Measurements from ENCODE around the gene NOB1. TPM values are rescaled to one million over a fixed set of nuclear protein-coding genes. Genes with fewer than 3 reads are reported as not detected.

NOB1 gene
- total and polyA plus RNA-seq, 2 experiments from 2014 or later = 24.8 to 44.5 TPM

DNA sequence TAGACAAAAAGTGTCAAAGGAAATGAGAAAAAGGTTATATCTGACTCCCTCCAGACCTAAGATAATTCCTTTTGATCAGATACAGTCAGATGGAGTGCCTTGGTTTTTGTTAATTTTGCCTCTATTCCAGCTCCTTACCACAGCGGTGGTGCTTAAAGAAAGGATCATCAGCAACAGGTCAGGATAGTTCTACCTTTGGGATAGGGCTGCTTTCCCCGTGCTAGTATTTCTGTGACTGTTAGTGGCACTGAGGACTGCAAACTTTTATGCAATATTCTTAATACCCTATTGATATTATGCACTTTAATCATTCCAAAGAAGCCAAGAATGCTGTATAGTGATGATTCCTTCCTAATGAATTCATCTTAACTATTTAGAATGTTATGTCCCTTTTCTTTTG, 52.9 kb downstream of the NOB1 start:
- DNase-seq = no peak
- Histone ChIP-seq H3K27me3 (replicated peaks; ENCODE audit: insufficient read depth) (no peaks in the 10 kb centered on the region), H3K36me3 (ENCODE audit: low read depth) (peaks cover 39% of the 10 kb centered on the region), H3F3A (ENCODE audit: insufficient read depth) (peaks cover 57% of the 10 kb centered on the region), H4K20me1 (ENCODE audit: insufficient read depth) (0 out of 2 replicates have a peak, but pooled peaks cover 4% of the 10 kb centered on the region), H3K4me2 (ENCODE audit: unreplicated experiment) (no peak overlapping the region), H3K4me3 (no peak overlapping the region), H3K9ac (no peak overlapping the region), H2AFZ (no peak overlapping the region), H3K27ac (no peak overlapping the region), H3K9me2 (ENCODE audit: insufficient read depth) (no peaks in the 10 kb centered on the region), H3K9me3 (ENCODE audit: low read depth) (no peaks in the 10 kb centered on the region), H3K79me2 (ENCODE audit: insufficient read depth) (peaks cover 79% of the 10 kb centered on the region), H3K4me1 (ENCODE audit: insufficient read depth) (peaks cover 32% of the 10 kb centered on the region)
- TF ChIP-seq EZH2 (IDR thresholded peaks at IDR 0.05; ENCODE audit: insufficient read depth, poor library complexity, severe bottlenecking) (no peak), EZH2phosphoT487 (IDR thresholded peaks at IDR 0.05; ENCODE audit: insufficient read depth, low read depth) (no peak)
- in situ Hi-C loops (cut with MboI) = no loop called here
- 49 to 58% methylated on average over 2 of the region's 2 CpGs for WGBS, 2 experiments (ENCODE audit: low coverage in 1 of 2, low lambda C conversion rate in 2 of 2, missing lambda C conversion rate in 2 of 2)

DNA sequence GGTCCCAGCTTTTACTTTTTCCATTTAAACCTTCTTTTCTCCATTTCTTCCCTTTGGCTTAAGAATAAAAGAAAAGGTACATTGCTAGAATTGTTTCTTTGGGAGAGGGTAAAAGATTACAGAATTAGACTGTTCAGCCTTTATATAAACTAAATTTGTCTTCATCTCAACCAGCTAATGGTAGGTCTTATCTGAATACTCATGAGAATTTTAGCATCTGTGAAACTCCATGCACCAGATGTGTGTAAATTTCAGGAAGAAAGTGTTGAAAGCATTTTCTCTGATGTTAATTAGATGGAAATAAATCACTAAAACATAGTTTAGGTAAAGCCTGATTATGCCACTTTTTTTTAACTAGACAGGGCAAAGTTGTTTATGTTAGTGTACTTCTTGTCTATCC, 53.3 kb downstream of the NOB1 start:
- Histone ChIP-seq H3K27me3 (replicated peaks; ENCODE audit: insufficient read depth) (no peaks in the 10 kb centered on the region), H3K4me1 (ENCODE audit: insufficient read depth) (peaks cover 28% of the 10 kb centered on the region), H3K9ac (no peak overlapping the region), H3K27ac (no peak overlapping the region), H4K20me1 (ENCODE audit: insufficient read depth) (0 out of 2 replicates have a peak, but pooled peaks cover 4% of the 10 kb centered on the region), H3K4me3 (no peak overlapping the region), H3K4me2 (ENCODE audit: unreplicated experiment) (no peak overlapping the region), H3K79me2 (ENCODE audit: insufficient read depth) (peaks cover 82% of the 10 kb centered on the region), H3F3A (ENCODE audit: insufficient read depth) (peaks cover 54% of the 10 kb centered on the region), H3K9me2 (ENCODE audit: insufficient read depth) (no peaks in the 10 kb centered on the region), H3K9me3 (ENCODE audit: low read depth) (no peaks in the 10 kb centered on the region), H3K36me3 (ENCODE audit: low read depth) (peaks cover 44% of the 10 kb centered on the region), H2AFZ (no peak overlapping the region)
- in situ Hi-C loops (cut with MboI) = no loop called here
- TF ChIP-seq EZH2phosphoT487 (IDR thresholded peaks at IDR 0.05; ENCODE audit: insufficient read depth, low read depth) = no peak
- no peak for TF ChIP-seq EZH2 (IDR thresholded peaks at IDR 0.05; ENCODE audit: insufficient read depth, poor library complexity, severe bottlenecking)
- no peak for DNase-seq

DNA sequence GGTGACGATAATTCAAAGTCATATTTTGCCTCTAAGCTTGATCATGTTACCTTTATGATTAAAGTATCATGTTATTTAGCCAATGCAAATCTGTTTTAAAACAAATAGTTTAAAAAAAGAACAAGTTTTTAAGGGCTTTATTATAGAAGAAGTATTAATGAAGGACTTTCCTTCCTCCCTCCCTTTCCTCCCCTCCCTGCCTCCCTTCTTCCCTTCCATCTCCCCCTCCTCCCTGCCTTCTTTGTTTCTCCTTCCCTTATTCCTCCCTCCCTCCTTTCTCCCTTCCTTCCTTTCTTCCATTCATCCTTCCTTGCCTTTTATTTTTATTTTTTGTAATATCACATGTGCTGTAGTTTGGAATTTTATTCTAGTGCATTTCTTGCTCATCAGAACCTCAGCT, 54.8 kb downstream of the NOB1 start:
- Histone ChIP-seq H3K36me3 (ENCODE audit: low read depth) (peaks cover 57% of the 10 kb centered on the region), H4K20me1 (ENCODE audit: insufficient read depth) (0 out of 2 replicates have a peak, but pooled peaks cover 4% of the 10 kb centered on the region), H3K79me2 (ENCODE audit: insufficient read depth) (peaks cover 92% of the 10 kb centered on the region), H3K9me3 (ENCODE audit: low read depth) (no peaks in the 10 kb centered on the region), H3F3A (ENCODE audit: insufficient read depth) (peaks cover 64% of the 10 kb centered on the region), H3K9ac (no peak overlapping the region), H3K4me3 (no peak overlapping the region), H3K4me2 (ENCODE audit: unreplicated experiment) (no peak overlapping the region), H3K27ac (no peak overlapping the region), H3K4me1 (ENCODE audit: insufficient read depth) (peaks cover 22% of the 10 kb centered on the region), H3K27me3 (replicated peaks; ENCODE audit: insufficient read depth) (no peaks in the 10 kb centered on the region), H2AFZ (no peak overlapping the region), H3K9me2 (ENCODE audit: insufficient read depth) (no peaks in the 10 kb centered on the region)
- TF ChIP-seq EZH2phosphoT487 (IDR thresholded peaks at IDR 0.05; ENCODE audit: insufficient read depth, low read depth) (no peak), EZH2 (IDR thresholded peaks at IDR 0.05; ENCODE audit: insufficient read depth, poor library complexity, severe bottlenecking) (no peak)
- in situ Hi-C loops (cut with MboI) = no loop called here
- DNase-seq = no peak
- WGBS, 2 experiments (ENCODE audit: low coverage in 1 of 2, low lambda C conversion rate in 2 of 2, missing lambda C conversion rate in 2 of 2) = 97 to 100% methylated on average over 1 of the region's 1 CpG

DNA sequence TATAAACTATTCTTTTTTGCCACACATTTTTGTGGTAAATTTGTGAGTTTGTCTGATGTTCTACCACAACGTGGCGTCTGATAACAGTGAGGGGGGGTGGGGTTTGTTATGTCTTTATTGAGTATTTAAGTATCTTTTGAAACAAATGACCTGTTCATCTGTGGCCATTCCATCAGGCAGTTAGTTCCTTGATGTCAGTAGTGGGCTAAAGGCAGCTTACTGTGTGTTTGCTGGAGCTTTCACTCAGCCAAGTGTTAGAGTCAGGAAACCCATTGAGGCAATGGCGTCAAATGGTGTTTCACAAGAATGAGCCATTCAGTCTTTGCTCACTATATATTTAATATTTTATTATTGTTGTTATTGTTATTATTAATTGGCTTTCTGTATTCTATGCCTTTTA, 56.3 kb downstream of the NOB1 start:
- H3K9me2 ChIP-seq (ENCODE audit: insufficient read depth) = no peaks in the 10 kb centered on the region
- no peak overlapping the region for H3K27ac ChIP-seq
- no peaks in the 10 kb centered on the region for H3K9me3 ChIP-seq (ENCODE audit: low read depth)
- H3K27me3 ChIP-seq (replicated peaks; ENCODE audit: insufficient read depth) = no peaks in the 10 kb centered on the region
- in situ Hi-C loops (cut with MboI) = no loop called here
- peaks cover 95% of the 10 kb centered on the region for H3K79me2 ChIP-seq (ENCODE audit: insufficient read depth)
- H4K20me1 ChIP-seq (ENCODE audit: insufficient read depth) = 0 out of 2 replicates have a peak, but pooled peaks cover 4% of the 10 kb centered on the region
- no peak overlapping the region for H3K9ac ChIP-seq
- peaks cover 64% of the 10 kb centered on the region for H3F3A ChIP-seq (ENCODE audit: insufficient read depth)
- H3K4me2 ChIP-seq (ENCODE audit: unreplicated experiment) = no peak overlapping the region
- no peak overlapping the region for H3K4me3 ChIP-seq
- no peak overlapping the region for H2AFZ ChIP-seq
- no peak for DNase-seq
- no peak for TF ChIP-seq EZH2phosphoT487 (IDR thresholded peaks at IDR 0.05; ENCODE audit: insufficient read depth, low read depth)
- no peak for TF ChIP-seq EZH2 (IDR thresholded peaks at IDR 0.05; ENCODE audit: insufficient read depth, poor library complexity, severe bottlenecking)
- 93 to 98% methylated on average over 3 of the region's 3 CpGs for WGBS, 2 experiments (ENCODE audit: low coverage in 1 of 2, low lambda C conversion rate in 2 of 2, missing lambda C conversion rate in 2 of 2)
- peaks cover 61% of the 10 kb centered on the region for H3K36me3 ChIP-seq (ENCODE audit: low read depth)
- peaks cover 16% of the 10 kb centered on the region for H3K4me1 ChIP-seq (ENCODE audit: insufficient read depth)

DNA sequence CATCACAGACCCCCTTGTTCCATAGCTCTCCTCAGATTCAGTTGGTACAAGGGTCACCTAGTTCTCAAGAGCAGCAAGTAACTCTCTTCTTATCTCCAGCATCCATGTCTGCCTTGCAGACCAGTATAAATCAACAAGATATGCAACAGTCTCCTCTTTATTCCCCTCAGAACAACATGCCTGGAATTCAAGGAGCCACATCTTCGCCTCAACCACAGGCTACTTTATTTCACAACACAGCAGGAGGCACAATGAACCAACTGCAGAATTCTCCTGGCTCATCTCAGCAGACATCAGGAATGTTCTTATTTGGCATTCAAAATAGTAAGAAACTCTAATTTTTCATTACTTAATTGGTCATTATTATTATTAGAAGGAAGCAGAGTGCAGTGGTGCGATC, 60.8 kb downstream of the NOB1 start:
- peaks cover 8% of the 10 kb centered on the region; the same call in 1 of the 2 replicates for H3K4me1 ChIP-seq (ENCODE audit: insufficient read depth)
- no peaks in the 10 kb centered on the region for H3K9me3 ChIP-seq (ENCODE audit: low read depth)
- H3K27ac ChIP-seq = no peak overlapping the region
- H2AFZ ChIP-seq = no peak overlapping the region
- peaks cover 83% of the 10 kb centered on the region for H3K36me3 ChIP-seq (ENCODE audit: low read depth)
- no peak overlapping the region for H3K4me2 ChIP-seq (ENCODE audit: unreplicated experiment)
- DNase-seq = no peak
- H3K9me2 ChIP-seq (ENCODE audit: insufficient read depth) = no peaks in the 10 kb centered on the region
- 95 to 100% methylated on average over 2 of the region's 2 CpGs for WGBS, 2 experiments (ENCODE audit: low coverage in 1 of 2, low lambda C conversion rate in 2 of 2, missing lambda C conversion rate in 2 of 2)
- no peaks in the 10 kb centered on the region for H3K27me3 ChIP-seq (replicated peaks; ENCODE audit: insufficient read depth)
- no peak overlapping the region for H3K4me3 ChIP-seq
- H3K79me2 ChIP-seq (ENCODE audit: insufficient read depth) = peaks cover 66% of the 10 kb centered on the region
- TF ChIP-seq EZH2phosphoT487 (IDR thresholded peaks at IDR 0.05; ENCODE audit: insufficient read depth, low read depth) (no peak), EZH2 (IDR thresholded peaks at IDR 0.05; ENCODE audit: insufficient read depth, poor library complexity, severe bottlenecking) (no peak)
- peaks cover 72% of the 10 kb centered on the region for H3F3A ChIP-seq (ENCODE audit: insufficient read depth)
- H3K9ac ChIP-seq = no peak overlapping the region
- in situ Hi-C loops (cut with MboI) = no loop called here
- no peaks in the 10 kb centered on the region for H4K20me1 ChIP-seq (ENCODE audit: insufficient read depth)

All from GM23248 (cell line).